Breast epithelium (tissue), 4 donors: ENCODE measurements around the gene QTRT2. TPM values are rescaled to one million over a fixed set of nuclear protein-coding genes. Genes with fewer than 3 reads are reported as not detected.

Source experiments
- DNase-seq, 2 donors: peaks; one replicate each; pipeline ENCODE4 v3.0.0-alpha.2; 2019; ENCODE audit warnings: low spot score in 2 of 2
- H3K27ac ChIP-seq, 2 donors: fragments of 200-600 bp; sonication (generic) in 1 of 2; one replicate each; pipeline ENCODE4 v1.5.1; 2016 to 2019; ENCODE audit warnings: mild to moderate bottlenecking in 1 of 2
- H3K27me3 ChIP-seq, 2 donors: fragments of 200-600 bp; sonication (generic) in 1 of 2; one replicate each; pipeline versions ENCODE4 v1.5.1 to v1.6.0; 2017 to 2019; ENCODE audit warnings: control low read depth in 1 of 2, mild to moderate bottlenecking in 1 of 2
- H3K36me3 ChIP-seq: fragments of 200-600 bp; one replicate; pipeline ENCODE4 v1.5.1; 2019
- H3K4me1 ChIP-seq, 2 donors: fragments of 200-600 bp; sonication (generic); one replicate each; pipeline ENCODE4 v1.5.1; 2016 to 2019; ENCODE audit warnings: control low read depth in 1 of 2
- H3K4me3 ChIP-seq, 3 donors: fragments of 200-600 bp; sonication (generic); 1 replicate in 2 of 3; 2 replicates in 1 of 3; pipeline ENCODE4 v1.5.1; 2016 to 2019; ENCODE audit warnings: mild to moderate bottlenecking in 3 of 3, moderate library complexity in 2 of 3
- H3K9me3 ChIP-seq, 2 donors: fragments of 200-600 bp; sonication (generic) in 1 of 2; one replicate each; pipeline ENCODE4 v1.5.1; 2016 to 2019; ENCODE audit warnings: control low read depth in 1 of 2
- POLR2A ChIP-seq: fragments of 450-650 bp; IDR thresholded peaks from one replicate; pipeline ENCODE4 v1.6.1; 2016; ENCODE audit warnings: antibody characterized with exemption, mild to moderate bottlenecking, moderate library complexity
- POLR2AphosphoS5 ChIP-seq, 3 donors: sonication (generic); formaldehyde crosslinking; IDR thresholded peaks; one replicate each; pipeline ENCODE4 v1.6.1; 2017; ENCODE audit warnings: antibody characterized with exemption in 3 of 3
- intact Hi-C: fragments of 100-400 bp; cut with DNase I; formaldehyde crosslinking; loops from one replicate; pipeline ENCODE4 v1.15.1; 2023; ENCODE audit warnings: low total_unique reads
- total RNA-seq, 3 donors: library from RNA; depleted of rRNA; stranded (reverse); fragments of >200 nt; gene quantifications; one replicate each; pipeline ENCODE4 v1.1.0, GENCODE V29; 2016
- TF ChIP-seq, protein P1 (sequence below), 3 donors: fragments of 450-650 bp; IDR thresholded peaks; one replicate each; pipeline ENCODE4 v1.5.1; 2016 to 2017; ENCODE audit warnings: antibody characterized with exemption in 3 of 3, mild to moderate bottlenecking in 3 of 3, moderate library complexity in 3 of 3

Gene QTRT2
- total RNA-seq, 3 donors from 2014 or later = 11.0 to 25.8 (median 15.1) TPM

DNA sequence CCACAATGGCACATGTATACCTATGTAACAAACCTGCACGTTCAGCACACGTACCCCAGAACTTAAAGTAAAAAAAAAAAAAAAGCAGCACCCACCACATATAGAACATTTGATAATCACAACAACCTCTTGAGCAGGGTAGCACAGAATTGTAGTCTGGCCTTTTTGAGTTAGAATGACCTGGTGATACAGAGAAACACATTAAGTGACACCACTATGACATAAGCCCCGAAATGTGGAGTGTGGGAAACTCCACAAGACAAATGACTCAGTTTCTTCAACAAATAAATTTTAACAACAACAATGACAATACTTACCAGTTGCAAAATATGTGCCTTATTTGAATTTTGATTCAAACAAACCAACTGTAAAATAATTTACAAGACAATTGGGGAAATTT, 76.0 kb downstream of the QTRT2 start:
- intact Hi-C loops = no loop called here
- no peaks in the 10 kb centered on the region for H3K4me1 ChIP-seq

DNA sequence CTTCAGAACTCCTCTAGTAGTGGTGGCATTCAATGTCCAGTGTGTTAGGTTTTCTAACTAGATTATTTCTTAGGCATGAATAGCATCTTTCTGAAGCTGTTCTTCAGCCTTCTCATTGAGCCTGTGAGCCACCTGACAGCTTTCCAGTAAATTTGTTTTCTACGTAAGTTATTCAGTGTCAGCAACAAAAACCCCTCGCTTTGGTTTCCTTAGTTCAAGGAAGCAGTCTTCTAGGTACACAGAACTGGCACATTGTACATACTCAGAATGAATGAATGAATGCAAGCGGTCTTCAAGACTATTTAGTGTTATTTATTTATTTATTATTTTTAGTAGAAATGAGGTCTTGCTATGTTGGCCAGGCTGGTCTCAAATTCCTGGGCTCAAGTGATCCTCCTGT, 77.4 kb downstream of the QTRT2 start:
- no peak for DNase-seq
- no peak overlapping the region for H3K27ac ChIP-seq
- H3K36me3 ChIP-seq = no peaks in the 10 kb centered on the region
- no peaks in the 10 kb centered on the region for H3K4me1 ChIP-seq
- H3K9me3 ChIP-seq = no peaks in the 10 kb centered on the region
- intact Hi-C loops = no loop called here
- H3K27me3 ChIP-seq = no peaks in the 10 kb centered on the region
- no peak overlapping the region for H3K4me3 ChIP-seq
- TF ChIP-seq, protein P1, sequence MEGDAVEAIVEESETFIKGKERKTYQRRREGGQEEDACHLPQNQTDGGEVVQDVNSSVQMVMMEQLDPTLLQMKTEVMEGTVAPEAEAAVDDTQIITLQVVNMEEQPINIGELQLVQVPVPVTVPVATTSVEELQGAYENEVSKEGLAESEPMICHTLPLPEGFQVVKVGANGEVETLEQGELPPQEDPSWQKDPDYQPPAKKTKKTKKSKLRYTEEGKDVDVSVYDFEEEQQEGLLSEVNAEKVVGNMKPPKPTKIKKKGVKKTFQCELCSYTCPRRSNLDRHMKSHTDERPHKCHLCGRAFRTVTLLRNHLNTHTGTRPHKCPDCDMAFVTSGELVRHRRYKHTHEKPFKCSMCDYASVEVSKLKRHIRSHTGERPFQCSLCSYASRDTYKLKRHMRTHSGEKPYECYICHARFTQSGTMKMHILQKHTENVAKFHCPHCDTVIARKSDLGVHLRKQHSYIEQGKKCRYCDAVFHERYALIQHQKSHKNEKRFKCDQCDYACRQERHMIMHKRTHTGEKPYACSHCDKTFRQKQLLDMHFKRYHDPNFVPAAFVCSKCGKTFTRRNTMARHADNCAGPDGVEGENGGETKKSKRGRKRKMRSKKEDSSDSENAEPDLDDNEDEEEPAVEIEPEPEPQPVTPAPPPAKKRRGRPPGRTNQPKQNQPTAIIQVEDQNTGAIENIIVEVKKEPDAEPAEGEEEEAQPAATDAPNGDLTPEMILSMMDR (IDR thresholded peaks at IDR 0.05) = no peak
- TF ChIP-seq POLR2A (no peak), POLR2AphosphoS5 (IDR thresholded peaks at IDR 0.05) (no peak)

More for the DNA sequence above, 76.0 kb downstream of the QTRT2 start:
- DNase-seq = no peak
- Histone ChIP-seq H3K4me3 (no peak overlapping the region), H3K27ac (no peak overlapping the region), H3K27me3 (no peaks in the 10 kb centered on the region), H3K36me3 (no peaks in the 10 kb centered on the region), H3K9me3 (no peaks in the 10 kb centered on the region)
- TF ChIP-seq POLR2A = no peak
- TF ChIP-seq POLR2AphosphoS5 (IDR thresholded peaks at IDR 0.05) = no peak
- TF ChIP-seq, protein P1 (IDR thresholded peaks at IDR 0.05) = no peak

Other genes starting within 250 kb of the QTRT2 start
- 10 to 100 TPM in 2 of 3 donors, 1 to 10 TPM in 1; 1.6 to 49.8 (median 18.4) TPM for gene GRAMD1C, start 217.9 kb upstream of the QTRT2 start, total RNA-seq
- 1 to 10 TPM; 3.5 to 9.2 (median 7.2) TPM for gene ZDHHC23, start 108.7 kb upstream of the QTRT2 start, total RNA-seq
- gene CCDC191, start 211 bp upstream of the QTRT2 start, total RNA-seq = 10 to 100 TPM in 2 of 3 donors, 1 to 10 TPM in 1; 4.3 to 13.2 (median 10.8) TPM
- not detected for gene DRD3, start 122.3 kb downstream of the QTRT2 start, total RNA-seq
- under 1 TPM in 2 of 3 donors, not detected in 1; 0.16 to 0.33 TPM for gene ZNF80, start 180.8 kb downstream of the QTRT2 start, total RNA-seq
- gene TIGIT, start 237.3 kb downstream of the QTRT2 start, total RNA-seq = under 1 TPM; 0.29 to 0.48 (median 0.33) TPM